NCI-H526 (cell line): ENCODE results near the gene ATG4D.

ENCODE experiments used
- DNase-seq, 2 experiments: peaks; one replicate each; lab custom pipeline; 2025; lab: John Stamatoyannopoulos, UW

The ATG4D gene

DNA sequence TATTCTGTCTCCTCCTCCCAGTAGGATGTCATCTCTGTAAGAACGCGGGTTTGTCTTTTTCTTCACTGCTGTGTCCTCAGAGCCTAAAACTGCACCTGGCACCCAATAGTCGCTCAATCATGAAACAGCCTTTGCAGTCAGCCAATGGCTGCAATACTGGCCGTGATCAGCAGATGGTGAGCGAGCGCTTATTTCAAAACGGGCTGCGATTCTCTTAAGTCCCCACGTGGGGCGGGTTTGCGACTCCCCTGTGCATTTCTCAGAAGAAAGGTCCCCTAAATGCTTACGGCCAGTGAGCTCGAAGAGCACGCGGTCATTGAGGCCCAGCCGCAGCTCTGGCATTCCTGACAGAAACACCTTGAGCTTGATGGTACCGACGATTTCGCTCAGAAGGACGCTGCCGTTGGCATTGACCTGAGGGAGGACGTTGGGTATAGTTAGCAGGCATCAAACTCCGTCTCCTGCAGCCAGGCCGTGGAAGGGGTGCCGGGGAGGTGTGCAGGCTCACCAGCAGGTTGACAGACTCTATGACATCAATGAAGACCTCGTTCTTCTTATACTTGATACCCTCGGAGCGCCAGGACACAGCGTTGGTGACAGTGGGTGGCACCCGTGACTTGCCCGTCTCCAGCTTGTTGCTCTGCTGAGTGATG, 37.4 kb downstream of the ATG4D start:
- peak; percentile 63 to 90 for DNase-seq

DNA sequence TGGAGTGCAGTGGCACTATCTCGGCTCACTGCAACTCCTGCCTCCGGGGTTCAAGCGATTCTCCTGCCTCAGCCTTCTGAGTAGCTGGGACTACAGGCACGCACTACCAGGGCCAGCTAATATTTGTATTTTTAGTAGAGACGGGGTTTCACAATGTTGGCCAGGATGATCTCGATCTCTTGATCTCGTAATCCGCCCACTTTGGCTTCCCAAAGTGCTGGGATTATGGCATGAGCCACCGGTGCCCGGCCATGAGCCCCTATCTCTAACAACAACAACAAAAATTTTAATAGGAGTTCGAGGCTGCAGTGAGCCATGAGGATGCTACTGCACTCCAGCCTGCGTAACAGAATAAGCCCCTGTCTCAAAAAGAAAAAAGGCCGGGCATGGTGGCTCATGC, 38.4 kb downstream of the ATG4D start:
- DNase-seq, result no peak

DNA sequence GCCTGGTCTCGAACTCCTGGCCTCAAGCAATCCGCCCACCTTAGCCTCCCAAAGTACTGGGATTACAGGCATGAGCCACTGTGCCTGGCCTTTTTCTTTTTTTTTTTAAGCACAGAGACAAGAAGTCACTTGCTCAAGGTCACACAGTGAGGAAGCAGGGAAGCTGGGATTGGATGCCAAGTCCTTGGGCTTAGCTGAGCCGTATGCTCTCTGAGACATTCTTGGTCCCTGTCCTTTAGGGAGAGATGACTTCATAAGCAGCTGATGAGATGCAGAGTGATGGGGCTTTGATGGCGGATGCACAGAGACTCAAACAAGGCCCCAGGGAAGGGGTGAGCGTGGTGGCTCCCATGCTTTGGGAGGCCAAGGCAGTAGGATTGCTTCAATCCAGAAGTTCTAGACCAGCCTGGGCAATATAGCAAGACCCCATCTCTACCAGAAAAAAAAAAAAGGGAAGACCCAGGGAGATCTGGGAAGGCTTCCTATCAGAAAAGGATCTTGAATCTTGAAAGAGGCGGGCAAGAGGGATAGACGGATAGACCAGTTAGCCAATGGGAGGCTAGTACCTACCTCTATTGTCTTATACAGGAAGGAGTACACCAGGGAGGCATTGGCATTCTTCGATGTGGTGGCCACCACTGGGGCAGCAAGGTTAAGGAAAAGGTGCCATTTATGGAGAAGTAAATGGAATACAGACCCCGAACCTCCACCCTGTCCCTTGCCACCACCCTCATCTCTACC, 39.5 kb downstream of the ATG4D start:
- no peak for DNase-seq

DNA sequence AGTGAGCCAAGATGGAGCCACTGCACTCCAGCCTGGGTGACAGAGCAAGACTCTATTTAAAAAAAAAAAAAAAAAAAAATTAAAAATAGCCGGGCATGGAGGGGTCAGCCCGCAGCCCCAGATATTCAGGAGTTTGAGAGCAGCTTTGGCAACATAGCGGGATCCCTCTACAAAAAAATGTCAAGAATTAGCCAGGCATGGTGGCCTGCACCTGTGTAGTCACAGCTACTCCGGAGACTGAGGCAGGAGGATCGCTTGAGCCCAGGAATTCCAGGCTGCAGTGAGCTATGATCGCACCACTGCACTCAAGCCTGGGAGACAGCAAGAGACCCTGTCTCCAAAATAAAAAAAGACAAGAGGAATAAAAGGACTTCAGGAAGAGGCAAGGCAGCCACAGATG, 42.7 kb downstream of the ATG4D start:
- DNase-seq, result peak in 1 of 2 experiments; percentile 12

DNA sequence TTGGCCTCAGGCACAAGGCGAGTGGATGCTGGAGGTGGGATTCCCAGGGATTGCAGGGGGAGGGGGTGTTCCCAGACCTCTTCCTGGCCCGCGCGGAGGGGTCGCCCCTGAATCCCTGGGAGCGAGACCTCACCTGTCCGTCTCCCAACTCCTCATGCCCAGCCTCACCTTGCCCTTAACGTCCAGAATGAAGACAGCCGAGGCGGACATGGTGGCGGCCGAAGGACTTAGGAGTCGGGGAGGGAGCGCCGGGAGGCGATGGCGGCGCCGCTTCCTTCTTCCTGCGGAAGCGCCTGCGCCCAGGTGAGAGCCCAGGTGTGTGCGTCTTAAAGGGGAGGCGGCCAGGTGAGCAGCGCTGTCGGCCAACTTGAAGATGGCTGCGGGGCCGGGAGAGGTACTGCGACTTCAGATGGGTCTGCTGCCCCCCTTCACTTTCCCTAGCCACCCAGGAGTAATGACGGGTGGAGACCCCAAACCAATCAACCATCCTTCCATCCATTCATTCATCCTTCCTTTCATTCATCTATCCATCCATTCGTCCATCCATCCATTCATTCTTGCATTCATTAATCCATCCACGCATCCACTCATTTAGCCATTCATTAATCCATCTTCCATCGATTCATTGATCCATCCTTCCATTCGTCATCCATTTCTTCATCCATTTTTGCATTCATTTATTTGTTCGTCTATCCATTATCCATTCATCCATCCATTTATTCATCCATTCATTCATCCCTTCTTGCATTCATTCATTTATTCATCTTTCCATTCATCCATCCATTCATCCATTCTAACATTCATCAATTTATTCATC, 43.5 kb downstream of the ATG4D start, which contains the start of gene AP1M2:
Gene AP1M2 (minus strand): TSS at position 291 of the 817 bp plus-strand sequence. CDS start 81 bp downstream, at position 210.
- DNase-seq, result peak; percentile 19 to 56

DNA sequence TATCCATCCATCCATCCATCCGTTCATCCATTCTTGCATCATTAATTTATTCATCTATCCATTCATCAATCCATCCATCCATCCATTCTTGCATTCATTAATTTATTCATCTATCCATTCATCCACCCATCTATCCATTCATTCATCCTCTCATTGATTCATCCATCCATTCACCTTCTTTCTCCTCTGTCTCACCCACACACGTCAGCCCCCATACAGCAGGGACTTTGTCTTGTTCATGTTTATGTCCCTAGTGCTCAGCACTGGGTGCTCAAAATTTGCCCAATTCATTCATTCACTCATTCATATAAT, 44.1 kb downstream of the ATG4D start:
- no peak for DNase-seq

DNA sequence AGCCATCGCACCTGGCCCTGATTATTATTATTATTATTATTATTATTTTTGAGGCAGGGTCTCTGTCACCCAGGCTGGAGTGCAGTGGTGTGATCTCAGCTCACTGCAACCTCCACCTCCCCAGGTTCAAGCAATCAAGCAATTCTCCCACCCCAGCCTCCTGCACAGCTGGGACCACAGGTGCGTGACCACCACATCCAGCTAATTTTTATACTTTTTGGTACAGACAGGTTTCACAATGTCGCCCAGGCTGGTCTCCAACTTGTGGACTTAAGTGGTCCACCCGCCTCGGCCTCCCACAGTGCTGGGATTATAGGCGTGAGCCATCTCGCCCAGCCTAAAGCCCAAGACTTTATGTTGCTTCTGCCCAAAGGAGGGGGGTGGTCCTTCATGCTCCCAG, 49.4 kb downstream of the ATG4D start:
- DNase-seq, result no peak

DNA sequence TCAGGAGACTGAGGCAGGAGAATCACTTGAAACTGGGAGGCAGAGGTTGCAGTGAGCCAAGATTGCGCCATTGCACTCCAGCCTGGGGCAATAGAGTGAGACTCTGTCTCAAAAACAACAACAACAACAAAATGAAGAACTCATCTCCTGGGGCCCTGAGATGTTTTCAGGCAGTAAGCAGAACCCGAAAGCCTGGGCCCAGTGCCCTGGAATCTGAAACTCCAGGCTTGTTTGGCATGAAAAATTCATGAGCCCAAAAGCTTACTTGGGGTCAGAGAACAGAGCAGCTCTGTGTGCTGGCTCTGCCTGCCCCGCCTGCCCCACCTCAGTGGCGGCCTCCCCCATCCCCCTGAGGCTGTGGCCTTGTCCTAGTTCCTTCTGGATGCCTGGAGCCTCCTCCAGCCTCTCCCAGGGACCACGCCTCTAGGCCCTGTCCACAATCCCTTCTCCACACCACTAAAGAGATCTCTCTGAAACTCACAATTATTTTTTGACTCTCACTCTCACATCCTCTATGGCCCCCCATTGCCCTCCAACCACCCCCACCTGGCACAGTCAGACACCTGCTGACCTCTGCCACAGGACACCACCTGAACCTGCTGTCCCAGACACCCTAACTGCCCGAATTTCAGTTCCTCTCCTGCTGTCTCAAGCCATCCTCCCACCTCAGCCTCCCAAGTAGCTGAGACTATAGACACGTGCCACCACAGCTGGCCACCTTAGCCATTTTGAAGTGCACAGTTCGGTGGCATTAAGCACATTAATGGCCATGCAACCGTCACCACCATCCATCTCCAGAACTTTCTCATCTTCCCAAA, 50.3 kb downstream of the ATG4D start:
- no peak for DNase-seq

DNA sequence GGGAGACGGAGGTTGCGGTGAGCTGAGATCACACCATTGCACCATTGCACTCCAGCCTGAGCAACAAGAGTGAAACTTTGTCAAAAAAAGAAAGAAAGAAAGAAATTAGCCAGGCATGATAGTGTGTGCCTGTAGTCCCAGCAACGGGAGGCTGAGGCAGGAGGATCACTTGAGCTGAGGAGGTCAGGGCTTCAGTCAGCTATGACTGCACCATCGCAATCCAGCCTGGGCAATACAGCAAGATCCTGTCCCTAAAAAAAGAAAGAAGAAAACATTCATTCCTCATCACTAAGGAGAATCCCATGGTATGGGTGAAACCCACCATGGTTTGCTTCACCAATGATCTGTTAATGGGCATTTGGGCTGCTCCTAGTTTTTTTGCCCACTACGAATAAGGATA, 56.4 kb downstream of the ATG4D start:
- no peak for DNase-seq

DNA sequence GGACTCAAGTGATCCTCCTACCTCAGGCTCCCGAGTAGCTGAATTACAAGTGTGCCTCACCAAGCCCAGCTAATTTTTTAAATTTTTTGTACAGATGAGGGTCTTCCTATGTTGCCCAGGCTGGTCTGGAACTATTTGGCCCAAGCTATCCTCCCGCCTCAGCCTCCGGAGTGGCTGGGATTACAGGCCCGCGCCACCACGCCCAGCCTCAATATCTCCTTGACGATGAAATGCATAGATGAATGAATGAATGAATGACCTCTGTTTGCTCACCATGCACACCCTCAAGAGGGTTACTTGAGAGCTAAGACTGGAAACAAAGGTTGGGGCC, 58.3 kb downstream of the ATG4D start:
- no peak for DNase-seq

DNA sequence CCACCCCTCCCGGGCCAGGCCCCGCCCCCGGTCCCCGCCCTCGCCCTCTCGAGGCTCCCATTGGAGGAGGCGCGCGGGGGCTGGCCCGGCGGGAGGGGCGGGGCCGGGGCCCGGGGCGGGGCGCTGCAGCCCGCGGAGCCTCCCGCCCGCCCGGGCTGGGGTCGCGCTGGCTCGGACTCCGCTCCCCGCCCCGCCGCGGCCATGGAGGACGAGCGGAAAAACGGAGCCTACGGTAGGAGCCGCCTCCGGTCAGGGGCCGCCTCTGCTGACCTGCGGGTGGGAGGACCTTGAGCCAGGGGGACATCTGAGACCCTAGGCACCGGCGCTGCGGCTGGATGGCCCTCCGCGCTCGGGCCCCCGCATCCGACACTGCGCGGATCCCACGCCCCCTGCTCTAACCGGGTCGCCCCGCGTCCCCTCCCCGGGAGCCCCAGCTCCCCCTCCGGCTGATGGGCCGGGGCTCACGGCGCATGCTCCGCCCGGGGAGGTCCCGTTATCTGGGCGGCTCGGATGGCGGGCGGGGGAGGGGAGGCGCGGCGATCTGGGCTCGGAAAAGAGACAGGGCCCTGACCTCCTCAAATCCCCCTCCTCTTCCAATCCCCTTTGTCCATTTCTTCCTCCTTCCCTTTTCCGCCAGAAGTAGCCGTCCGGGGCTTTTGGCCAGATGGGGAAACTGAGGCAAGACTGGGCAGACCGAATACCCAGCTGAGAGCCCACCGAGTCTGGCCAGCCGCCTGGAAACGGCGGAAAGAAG, 58.8 kb downstream of the ATG4D start:
- DNase-seq, result peak in 1 of 2 experiments; percentile 68
